B cell (primary cell): ENCODE data around the gene PSORS1C1. TPM values are rescaled to one million over a fixed set of nuclear protein-coding genes. Genes with fewer than 3 reads are reported as not detected.

Source experiments
- ATAC-seq: fragments of 200-7000 bp; cut with Tn5 transposase; one replicate; pipeline ENCODE4 v1.10.0; 2021; ENCODE audit warnings: low read depth, mild to moderate bottlenecking, moderate number of reproducible peaks, moderate library complexity
- CTCF ChIA-PET: fragments of 350-600 bp; sonication (Branson Sonifier 250); formaldehyde crosslinking; loops from one replicate; lab custom pipeline; 2021; ENCODE audit warnings: antibody characterized with exemption, inconsistent platforms; lab: Charles Lee
- POLR2A ChIA-PET: fragments of 350-600 bp; sonication (Branson Sonifier 250); formaldehyde crosslinking; loops from one replicate; lab custom pipeline; 2021; ENCODE audit warnings: antibody characterized with exemption; lab: Charles Lee
- DNase-seq: peaks from one replicate; pipeline ENCODE4 v3.0.0; 2013
- H2AFZ ChIP-seq: 2 replicates; pipeline ENCODE4 v1.6.1; 2012; ENCODE audit warnings: mild to moderate bottlenecking, low read depth, low read length; ENCODE audit not compliant: insufficient read depth, poor library complexity, severe bottlenecking
- H3K27ac ChIP-seq, 2 donors: 1 replicate in 1 of 2; 2 replicates in 1 of 2; pipeline ENCODE4 v1.5.1; 2012 to 2013; ENCODE audit warnings: low read length in 2 of 2, mild to moderate bottlenecking in 2 of 2, moderate library complexity in 1 of 2
- H3K27me3 ChIP-seq, 4 experiments: fragments of 200-600 bp in 1 of 4; sonication (generic) in 1 of 4; replicated peaks in 1 of 4; 1 replicate in 2 of 4; 2 replicates in 2 of 4; pipeline versions ENCODE4 v1.6.1 to v1.7.0; 2013 to 2016; ENCODE audit warnings: low read length in 3 of 4, mild to moderate bottlenecking in 2 of 4, mixed read lengths in 1 of 4, moderate library complexity in 1 of 4; ENCODE audit not compliant: insufficient read depth in 4 of 4, control insufficient read depth in 3 of 4; ENCODE audit errors: control extremely low read depth in 1 of 4
- H3K36me3 ChIP-seq, 2 experiments: replicated peaks in 1 of 2; 1 replicate in 1 of 2; 2 replicates in 1 of 2; pipeline versions ENCODE4 v1.6.1 to v1.7.1; 2013; ENCODE audit warnings: low read length in 1 of 2; ENCODE audit not compliant: insufficient read depth in 2 of 2, control insufficient read depth in 1 of 2; ENCODE audit errors: control extremely low read depth in 1 of 2, extremely low read depth in 1 of 2
- H3K4me1 ChIP-seq, 2 donors: fragments of 200-600 bp in 1 of 2; sonication (generic) in 1 of 2; 1 replicate in 1 of 2; 2 replicates in 1 of 2; pipeline versions ENCODE4 v1.5.1 to v1.6.1; 2013 to 2017; ENCODE audit warnings: low read length in 2 of 2; ENCODE audit not compliant: control insufficient read depth in 2 of 2, insufficient read depth in 2 of 2
- H3K4me2 ChIP-seq: replicated peaks from 2 replicates; pipeline ENCODE3; 2012; ENCODE audit warnings: mild to moderate bottlenecking, low read depth, low read length; ENCODE audit not compliant: poor library complexity, severe bottlenecking
- H3K4me3 ChIP-seq, 5 experiments: fragments of 200-600 bp in 1 of 5; sonication (generic) in 1 of 5; 1 replicate in 3 of 5; 2 replicates in 2 of 5; pipeline versions ENCODE4 v1.5.1 to v1.7.0; 2011 to 2016; ENCODE audit warnings: low read length in 4 of 5, mild to moderate bottlenecking in 4 of 5, low read depth in 2 of 5, control low read depth in 1 of 5, moderate library complexity in 1 of 5; ENCODE audit not compliant: insufficient read depth in 1 of 5; ENCODE audit errors: control extremely low read depth in 1 of 5, extremely low read depth in 1 of 5
- H3K79me2 ChIP-seq: fragments of 200-600 bp; sonication (generic); one replicate; pipeline ENCODE4 v1.6.0; 2016; ENCODE audit warnings: low read length; ENCODE audit not compliant: control insufficient read depth, insufficient read depth
- H3K9ac ChIP-seq: fragments of 200-600 bp; sonication (generic); 2 replicates; pipeline ENCODE4 v1.6.1; 2017; ENCODE audit warnings: mild to moderate bottlenecking, low read length, moderate library complexity
- H3K9me3 ChIP-seq, 3 donors: one replicate each; pipeline versions ENCODE4 v1.6.1 to v1.7.1; 2013; ENCODE audit warnings: low read length in 2 of 3; ENCODE audit not compliant: control insufficient read depth in 2 of 3, insufficient read depth in 1 of 3; ENCODE audit errors: control extremely low read depth in 1 of 3
- H4K20me1 ChIP-seq: 2 replicates; pipeline ENCODE4 v1.6.0; 2012; ENCODE audit warnings: mild to moderate bottlenecking, low read length; ENCODE audit not compliant: insufficient read depth, control insufficient read depth, poor library complexity, severe bottlenecking
- H3K27ac Mint-ChIP-seq: one replicate; pipeline ENCODE4 v1.8.0; 2021; ENCODE audit warnings: mixed read lengths
- H3K27me3 Mint-ChIP-seq: one replicate; pipeline ENCODE4 v1.8.0; 2021; ENCODE audit warnings: mixed read lengths
- H3K4me1 Mint-ChIP-seq: one replicate; pipeline ENCODE4 v1.8.0; 2021; ENCODE audit warnings: mixed read lengths
- H3K4me3 Mint-ChIP-seq: one replicate; pipeline ENCODE4 v1.8.0; 2021; ENCODE audit warnings: mixed read lengths
- H3K9me3 Mint-ChIP-seq: one replicate; pipeline ENCODE4 v1.8.0; 2022; ENCODE audit warnings: mixed read lengths; ENCODE audit not compliant: insufficient read depth
- CTCF ChIP-seq: fragments of 200-600 bp; IDR thresholded peaks from one replicate; pipeline ENCODE4 v1.8.0; 2022; ENCODE audit warnings: antibody characterized with exemption, mild to moderate bottlenecking
- EZH2 ChIP-seq: IDR thresholded peaks from 2 replicates; pipeline ENCODE4 v1.6.1; 2012; ENCODE audit warnings: borderline replicate concordance, low read depth, mild to moderate bottlenecking, moderate library complexity, low read length; ENCODE audit not compliant: insufficient read depth, poor library complexity, severe bottlenecking
- WGBS: methylation state at CpG from one replicate; pipeline ENCODE4 v1.1.5; 2013; ENCODE audit warnings: missing lambda C conversion rate; ENCODE audit not compliant: insufficient coverage; 5-methylcytosine and 5-hydroxymethylcytosine counted together
- intact Hi-C: fragments of 100-400 bp; cut with micrococcal nuclease; formaldehyde crosslinking; loops from one replicate; pipeline ENCODE4 v1.10.0; 2022
- polyA plus RNA-seq: library from polyadenylated mRNA; depleted of rRNA; stranded (reverse); fragments of >200 nt; gene quantifications from 2 replicates; pipeline ENCODE4 v1.2.3, GENCODE V29; 2012
- total RNA-seq, 2 donors: library from RNA; stranded (reverse); fragments of 120-200 nt in 1 of 2; gene quantifications; 1 replicate in 1 of 2; 2 replicates in 1 of 2; pipeline versions ENCODE4 v1.2.3 to v1.2.4, GENCODE V29; 2013 to 2022

Gene PSORS1C1
- total and polyA plus RNA-seq, 2 donors (not counting 1 experiment from before 2014, with no cell fraction given), result not detected

DNA sequence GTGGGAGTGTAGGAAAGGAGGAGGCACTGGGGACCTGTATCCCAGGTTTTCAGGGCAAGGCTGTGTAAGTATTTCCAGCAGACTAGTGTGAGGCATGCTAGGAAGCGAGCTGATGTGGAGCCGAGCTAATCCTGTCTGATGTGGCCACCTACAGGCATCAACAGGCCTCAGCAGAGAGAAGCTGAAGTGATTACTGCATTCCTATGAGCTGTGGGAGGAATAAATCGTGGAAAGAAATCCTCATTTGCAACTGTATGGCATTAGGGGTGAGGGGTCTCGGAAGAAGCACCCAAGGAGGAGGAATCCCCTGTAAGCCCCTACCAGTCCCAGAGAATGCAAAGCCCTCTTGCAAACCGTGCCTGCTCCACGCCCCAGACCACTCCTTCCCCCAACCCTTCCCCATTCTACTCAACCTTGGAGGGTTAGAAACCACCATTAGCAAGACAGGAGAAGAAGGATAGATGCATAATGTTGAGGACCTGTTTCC lies 43.8 kb upstream of the PSORS1C1 start:
- Histone ChIP-seq H3K9ac (no peak overlapping the region), H3K36me3 (no peaks in the 10 kb centered on the region), H3K27me3 (no peaks in the 10 kb centered on the region), H3K27ac (no peak overlapping the region), H3K4me3 (no peak overlapping the region), H3K79me2 (no peaks in the 10 kb centered on the region), H2AFZ (no peak overlapping the region), H3K4me2 (no peak overlapping the region), H3K9me3 (no peaks in the 10 kb centered on the region), H3K4me1 (no peaks in the 10 kb centered on the region), H4K20me1 (no peaks in the 10 kb centered on the region)
- intact Hi-C loops, result no loop called here
- Mint-ChIP-seq H3K27ac (no peak overlapping the region), H3K4me3 (no peak overlapping the region), H3K4me1 (peaks cover 2% of the 10 kb centered on the region), H3K9me3 (no peaks in the 10 kb centered on the region), H3K27me3 (no peaks in the 10 kb centered on the region)
- CTCF ChIA-PET, result interaction anchor here (0.9 to 3.7 kb wide), 9 partner anchors 9 to 249 kb away, joined by 3 to 45 read pairs (median 12); partner anchors contain the start of gene VARS2
- WGBS, result 63% methylated on average over 3 of the region's 6 CpGs
- TF ChIP-seq CTCF (no peak), EZH2 (no peak)
- ATAC-seq (no peak), DNase-seq (no peak)
- POLR2A ChIA-PET, result interaction anchor here (0.5 kb wide), 1 partner anchor 243 kb away, joined by 11 read pairs; no protein-coding TSS in a partner anchor

DNA sequence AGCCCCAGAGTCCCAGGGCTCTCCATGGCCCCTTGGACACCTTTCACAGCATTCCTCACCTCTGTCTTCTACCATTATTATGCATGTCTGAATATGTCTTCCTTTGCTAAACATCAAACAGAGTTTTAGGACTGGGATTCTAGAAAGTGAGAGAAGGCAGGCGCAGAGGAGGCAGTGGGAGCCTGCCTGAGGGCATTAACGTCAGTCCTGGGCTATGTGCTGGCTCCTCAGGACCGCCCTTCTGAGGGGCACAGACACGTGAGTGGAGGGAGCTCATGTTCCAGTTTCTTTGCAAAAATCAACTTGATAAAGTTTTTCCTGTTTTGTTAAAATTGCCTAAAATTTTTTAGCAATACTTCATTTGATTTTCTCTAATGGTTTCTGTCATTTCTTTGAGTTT lies 40.2 kb upstream of the PSORS1C1 start:
- peaks cover 3% of the 10 kb centered on the region for H3K27me3 Mint-ChIP-seq
- WGBS, result 97% methylated on average over 3 of the region's 4 CpGs
- H3K36me3 ChIP-seq, result no peaks in the 10 kb centered on the region
- H3K4me3 Mint-ChIP-seq, result no peak overlapping the region
- CTCF ChIA-PET, result interaction anchor here (1.1 to 5.3 kb wide), 2 partner anchors 246 to 254 kb away, joined by 3 to 28 read pairs; no protein-coding TSS in a partner anchor
- POLR2A ChIA-PET, result no interaction called here
- intact Hi-C loops, result no loop called here
- DNase-seq (no peak), ATAC-seq (no peak)
- H4K20me1 ChIP-seq, result no peaks in the 10 kb centered on the region
- H3K4me1 ChIP-seq, result peaks cover 1% of the 10 kb centered on the region in 2 donors
- H3K9me3 Mint-ChIP-seq, result no peaks in the 10 kb centered on the region
- H3K4me2 ChIP-seq, result no peak overlapping the region
- H3K27me3 ChIP-seq, result no peaks in the 10 kb centered on the region
- TF ChIP-seq CTCF (no peak), EZH2 (no peak)
- no peaks in the 10 kb centered on the region for H3K9me3 ChIP-seq
- H3K27ac ChIP-seq, result no peak overlapping the region
- H3K27ac Mint-ChIP-seq, result no peak overlapping the region
- no peak overlapping the region for H3K4me3 ChIP-seq
- H2AFZ ChIP-seq, result no peak overlapping the region
- H3K4me1 Mint-ChIP-seq, result no peaks in the 10 kb centered on the region
- H3K9ac ChIP-seq, result no peak overlapping the region
- H3K79me2 ChIP-seq, result no peaks in the 10 kb centered on the region
